Stimulated activated CD8-positive, alpha-beta memory T cell treated with anti-CD3 and anti-CD28 coated beads, Interleukin-12 subunit alpha, Interleukin-12 subunit beta, amount 100 ng/mL, for 4 hours (primary cell): ENCODE measurements around the gene VAT1.
"Not testable (repeated sequence)": the region's sequence is repeated elsewhere in the genome, so short reads cannot be mapped to it uniquely, and the experiment has no call there.

Source experiments
- DNase-seq: peaks from one replicate; pipeline ENCODE4 v3.0.0-alpha.2; 2020; ENCODE audit warnings: low read depth

VAT1 gene

DNA sequence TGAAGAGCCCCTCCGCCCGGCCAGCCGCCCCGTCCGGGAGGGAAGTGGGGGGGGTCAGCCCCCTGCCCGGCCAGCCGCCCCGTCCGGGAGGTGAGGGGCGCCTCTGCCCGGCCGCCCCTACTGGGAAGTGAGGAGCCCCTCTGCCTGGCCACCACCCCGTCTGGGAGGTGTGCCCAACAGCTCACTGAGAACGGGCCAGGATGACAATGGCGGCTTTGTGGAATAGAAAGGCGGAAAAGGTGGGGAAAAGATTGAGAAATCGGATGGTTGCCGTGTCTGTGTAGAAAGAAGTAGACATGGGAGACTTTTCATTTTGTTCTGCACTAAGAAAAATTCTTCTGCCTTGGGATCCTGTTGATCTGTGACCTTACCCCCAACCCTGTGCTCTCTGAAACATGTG lies 48.9 kb downstream of the VAT1 start:
- DNase-seq, result not testable (repeated sequence)

DNA sequence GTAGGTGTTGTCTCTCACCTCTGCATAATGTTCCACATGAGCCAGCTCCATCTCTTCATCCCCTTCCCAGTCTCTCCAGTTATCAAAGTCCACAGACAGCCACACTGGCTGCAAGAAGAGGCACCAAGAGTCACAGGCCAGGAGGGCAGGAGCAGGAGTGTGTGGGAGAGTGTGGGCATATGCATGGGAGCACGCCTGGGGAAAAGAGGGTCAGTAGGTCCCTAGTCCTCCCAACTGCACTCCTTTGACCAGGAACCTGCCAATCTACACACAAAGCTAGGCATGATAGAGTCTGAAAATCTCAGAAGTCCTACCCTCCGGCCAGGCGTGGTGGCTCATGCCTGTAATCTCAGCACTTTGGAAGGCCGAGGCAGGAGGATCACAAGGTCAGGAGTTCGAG lies 50.6 kb downstream of the VAT1 start:
- no peak for DNase-seq

DNA sequence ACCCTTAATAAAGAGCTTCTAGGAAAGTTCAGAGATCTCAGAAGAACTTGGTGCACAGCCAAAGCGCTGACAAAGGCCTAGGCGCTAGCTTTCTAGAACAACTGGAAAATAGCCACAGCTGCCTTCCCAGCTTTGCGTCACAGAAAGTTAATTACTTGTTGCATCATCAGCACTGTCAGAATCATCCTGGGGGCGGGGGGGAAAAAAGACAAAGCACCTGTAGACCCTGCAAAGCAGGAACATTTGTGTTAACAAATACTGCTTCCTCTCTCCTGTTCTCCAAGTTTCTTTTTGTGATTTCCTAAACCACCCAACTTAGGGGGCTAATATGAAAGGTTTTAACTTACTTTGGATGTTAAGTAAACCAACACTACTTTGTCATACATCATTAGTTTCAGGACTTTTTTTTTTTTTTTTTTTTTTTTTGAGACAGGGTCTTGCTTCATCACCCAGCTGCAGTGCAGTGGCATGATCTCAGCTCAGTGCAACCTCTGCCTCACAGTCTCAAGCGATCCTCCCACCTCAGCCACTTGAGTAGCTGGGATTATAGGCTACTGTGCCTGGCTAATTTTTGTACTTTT lies 53.1 kb downstream of the VAT1 start:
- no peak for DNase-seq

DNA sequence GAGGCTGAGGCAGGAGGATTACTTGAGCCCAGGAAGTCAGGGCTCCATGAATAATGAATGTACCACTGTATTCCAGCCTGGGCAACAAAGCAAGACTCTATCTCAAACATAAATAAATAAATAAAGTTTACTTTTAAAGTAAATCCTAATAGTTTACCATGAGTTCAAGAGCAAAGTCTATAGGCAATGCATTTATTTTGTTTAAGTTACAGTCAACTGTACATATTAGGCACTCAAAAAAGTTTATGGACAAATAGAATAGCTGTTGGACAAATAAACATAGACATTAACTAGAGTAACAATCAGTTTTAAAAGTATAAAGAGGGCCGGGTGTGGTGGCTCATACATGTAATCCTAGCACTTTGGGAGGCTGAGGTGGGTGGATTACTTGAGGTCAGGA lies 54.3 kb downstream of the VAT1 start:
- no peak for DNase-seq
